Choroid plexus epithelial cell (primary cell): ENCODE measurements around the gene MYH11.

Experiments used
- DNase-seq: peaks from one replicate; pipeline ENCODE4 v3.0.0-alpha.2; 2010; ENCODE audit warnings: low read depth
- H3K4me3 ChIP-seq: 2 replicates; pipeline ENCODE4 v1.5.1; 2011; ENCODE audit warnings: low read depth, mild to moderate bottlenecking, control low read depth, low read length, moderate library complexity
- CTCF ChIP-seq: conservative IDR thresholded peaks from 2 replicates; pipeline ENCODE4 v1.5.1; 2011; ENCODE audit warnings: low read depth, mild to moderate bottlenecking, control low read depth, inconsistent platforms, low read length, moderate library complexity

The MYH11 gene

GRCh38 chr16:15788846-15789239 lies 68.0 kb downstream of the MYH11 start:
- no peak overlapping the region for H3K4me3 ChIP-seq
- no peak for DNase-seq
- TF ChIP-seq CTCF, result no peak

GRCh38 chr16:15786501-15786900 lies 70.3 kb downstream of the MYH11 start:
- TF ChIP-seq CTCF, result no peak
- H3K4me3 ChIP-seq, result no peak overlapping the region
- DNase-seq, result no peak

GRCh38 chr16:15785386-15786059 lies 71.3 kb downstream of the MYH11 start:
- DNase-seq, result no peak

GRCh38 chr16:15783985-15784384 lies 72.8 kb downstream of the MYH11 start:
- no peak for TF ChIP-seq CTCF
- DNase-seq, result no peak
- H3K4me3 ChIP-seq, result no peak overlapping the region

More at GRCh38 chr16:15785386-15786059, 71.3 kb downstream of the MYH11 start:
- TF ChIP-seq CTCF, result no peak
- H3K4me3 ChIP-seq, result no peak overlapping the region

- peak; percentile 10 for DNase-seq
- TF ChIP-seq CTCF, result no peak
These were observed 74.1 kb downstream of the MYH11 start for GRCh38 chr16:15782573-15783365.

GRCh38 chr16:15781650-15782049 lies 75.2 kb downstream of the MYH11 start:
- H3K4me3 ChIP-seq, result no peak overlapping the region
- TF ChIP-seq CTCF, result no peak
- no peak for DNase-seq

More at GRCh38 chr16:15782573-15783365, 74.1 kb downstream of the MYH11 start:
- no peak overlapping the region for H3K4me3 ChIP-seq

GRCh38 chr16:15780805-15781204 lies 76.0 kb downstream of the MYH11 start:
- no peak overlapping the region for H3K4me3 ChIP-seq
- DNase-seq, result no peak
- TF ChIP-seq CTCF, result no peak
